B cell (primary cell): ENCODE measurements around the gene COL2A1. TPM values are rescaled to one million over a fixed set of nuclear protein-coding genes. Genes with fewer than 3 reads are reported as not detected.

Source experiments
- ATAC-seq: fragments of 200-7000 bp; cut with Tn5 transposase; one replicate; pipeline ENCODE4 v1.10.0; 2021; ENCODE audit warnings: low read depth, mild to moderate bottlenecking, moderate number of reproducible peaks, moderate library complexity
- CTCF ChIA-PET: fragments of 350-600 bp; sonication (Branson Sonifier 250); formaldehyde crosslinking; loops from one replicate; lab custom pipeline; 2021; ENCODE audit warnings: antibody characterized with exemption, inconsistent platforms; lab: Charles Lee
- POLR2A ChIA-PET: fragments of 350-600 bp; sonication (Branson Sonifier 250); formaldehyde crosslinking; loops from one replicate; lab custom pipeline; 2021; ENCODE audit warnings: antibody characterized with exemption; lab: Charles Lee
- DNase-seq: peaks from one replicate; pipeline ENCODE4 v3.0.0; 2013
- H2AFZ ChIP-seq: 2 replicates; pipeline ENCODE4 v1.6.1; 2012; ENCODE audit warnings: mild to moderate bottlenecking, low read depth, low read length; ENCODE audit not compliant: insufficient read depth, poor library complexity, severe bottlenecking
- H3K27ac ChIP-seq, 2 donors: 1 replicate in 1 of 2; 2 replicates in 1 of 2; pipeline ENCODE4 v1.5.1; 2012 to 2013; ENCODE audit warnings: low read length in 2 of 2, mild to moderate bottlenecking in 2 of 2, moderate library complexity in 1 of 2
- H3K27me3 ChIP-seq, 4 experiments: fragments of 200-600 bp in 1 of 4; sonication (generic) in 1 of 4; replicated peaks in 1 of 4; 1 replicate in 2 of 4; 2 replicates in 2 of 4; pipeline versions ENCODE4 v1.6.1 to v1.7.0; 2013 to 2016; ENCODE audit warnings: low read length in 3 of 4, mild to moderate bottlenecking in 2 of 4, mixed read lengths in 1 of 4, moderate library complexity in 1 of 4; ENCODE audit not compliant: insufficient read depth in 4 of 4, control insufficient read depth in 3 of 4; ENCODE audit errors: control extremely low read depth in 1 of 4
- H3K36me3 ChIP-seq, 2 experiments: replicated peaks in 1 of 2; 1 replicate in 1 of 2; 2 replicates in 1 of 2; pipeline versions ENCODE4 v1.6.1 to v1.7.1; 2013; ENCODE audit warnings: low read length in 1 of 2; ENCODE audit not compliant: insufficient read depth in 2 of 2, control insufficient read depth in 1 of 2; ENCODE audit errors: control extremely low read depth in 1 of 2, extremely low read depth in 1 of 2
- H3K4me1 ChIP-seq, 2 donors: fragments of 200-600 bp in 1 of 2; sonication (generic) in 1 of 2; 1 replicate in 1 of 2; 2 replicates in 1 of 2; pipeline versions ENCODE4 v1.5.1 to v1.6.1; 2013 to 2017; ENCODE audit warnings: low read length in 2 of 2; ENCODE audit not compliant: control insufficient read depth in 2 of 2, insufficient read depth in 2 of 2
- H3K4me2 ChIP-seq: replicated peaks from 2 replicates; pipeline ENCODE3; 2012; ENCODE audit warnings: mild to moderate bottlenecking, low read depth, low read length; ENCODE audit not compliant: poor library complexity, severe bottlenecking
- H3K4me3 ChIP-seq, 5 experiments: fragments of 200-600 bp in 1 of 5; sonication (generic) in 1 of 5; 1 replicate in 3 of 5; 2 replicates in 2 of 5; pipeline versions ENCODE4 v1.5.1 to v1.7.0; 2011 to 2016; ENCODE audit warnings: low read length in 4 of 5, mild to moderate bottlenecking in 4 of 5, low read depth in 2 of 5, control low read depth in 1 of 5, moderate library complexity in 1 of 5; ENCODE audit not compliant: insufficient read depth in 1 of 5; ENCODE audit errors: control extremely low read depth in 1 of 5, extremely low read depth in 1 of 5
- H3K79me2 ChIP-seq: fragments of 200-600 bp; sonication (generic); one replicate; pipeline ENCODE4 v1.6.0; 2016; ENCODE audit warnings: low read length; ENCODE audit not compliant: control insufficient read depth, insufficient read depth
- H3K9ac ChIP-seq: fragments of 200-600 bp; sonication (generic); 2 replicates; pipeline ENCODE4 v1.6.1; 2017; ENCODE audit warnings: mild to moderate bottlenecking, low read length, moderate library complexity
- H3K9me3 ChIP-seq, 3 donors: one replicate each; pipeline versions ENCODE4 v1.6.1 to v1.7.1; 2013; ENCODE audit warnings: low read length in 2 of 3; ENCODE audit not compliant: control insufficient read depth in 2 of 3, insufficient read depth in 1 of 3; ENCODE audit errors: control extremely low read depth in 1 of 3
- H4K20me1 ChIP-seq: 2 replicates; pipeline ENCODE4 v1.6.0; 2012; ENCODE audit warnings: mild to moderate bottlenecking, low read length; ENCODE audit not compliant: insufficient read depth, control insufficient read depth, poor library complexity, severe bottlenecking
- H3K27ac Mint-ChIP-seq: one replicate; pipeline ENCODE4 v1.8.0; 2021; ENCODE audit warnings: mixed read lengths
- H3K27me3 Mint-ChIP-seq: one replicate; pipeline ENCODE4 v1.8.0; 2021; ENCODE audit warnings: mixed read lengths
- H3K4me1 Mint-ChIP-seq: one replicate; pipeline ENCODE4 v1.8.0; 2021; ENCODE audit warnings: mixed read lengths
- H3K4me3 Mint-ChIP-seq: one replicate; pipeline ENCODE4 v1.8.0; 2021; ENCODE audit warnings: mixed read lengths
- H3K9me3 Mint-ChIP-seq: one replicate; pipeline ENCODE4 v1.8.0; 2022; ENCODE audit warnings: mixed read lengths; ENCODE audit not compliant: insufficient read depth
- CTCF ChIP-seq: fragments of 200-600 bp; IDR thresholded peaks from one replicate; pipeline ENCODE4 v1.8.0; 2022; ENCODE audit warnings: antibody characterized with exemption, mild to moderate bottlenecking
- EZH2 ChIP-seq: IDR thresholded peaks from 2 replicates; pipeline ENCODE4 v1.6.1; 2012; ENCODE audit warnings: borderline replicate concordance, low read depth, mild to moderate bottlenecking, moderate library complexity, low read length; ENCODE audit not compliant: insufficient read depth, poor library complexity, severe bottlenecking
- WGBS: methylation state at CpG from one replicate; pipeline ENCODE4 v1.1.5; 2013; ENCODE audit warnings: missing lambda C conversion rate; ENCODE audit not compliant: insufficient coverage; 5-methylcytosine and 5-hydroxymethylcytosine counted together
- intact Hi-C: fragments of 100-400 bp; cut with micrococcal nuclease; formaldehyde crosslinking; loops from one replicate; pipeline ENCODE4 v1.10.0; 2022
- polyA plus RNA-seq: library from polyadenylated mRNA; depleted of rRNA; stranded (reverse); fragments of >200 nt; gene quantifications from 2 replicates; pipeline ENCODE4 v1.2.3, GENCODE V29; 2012
- total RNA-seq, 2 donors: library from RNA; stranded (reverse); fragments of 120-200 nt in 1 of 2; gene quantifications; 1 replicate in 1 of 2; 2 replicates in 1 of 2; pipeline versions ENCODE4 v1.2.3 to v1.2.4, GENCODE V29; 2013 to 2022

Gene COL2A1
- total and polyA plus RNA-seq, 2 donors (not counting 1 experiment from before 2014, with no cell fraction given), result not detected

GRCh38 chr12:48036818-48037217 is 32.5 kb upstream of the COL2A1 start:
- H3K79me2 ChIP-seq, result no peaks in the 10 kb centered on the region
- Mint-ChIP-seq H3K4me3 (no peak overlapping the region), H3K27me3 (no peaks in the 10 kb centered on the region), H3K27ac (no peak overlapping the region), H3K4me1 (peaks cover 20% of the 10 kb centered on the region), H3K9me3 (no peaks in the 10 kb centered on the region)
- H3K27ac ChIP-seq, result no peak overlapping the region
- no peaks in the 10 kb centered on the region for H3K36me3 ChIP-seq
- no peaks in the 10 kb centered on the region for H4K20me1 ChIP-seq
- CTCF ChIA-PET, result no interaction called here
- H3K9ac ChIP-seq, result no peak overlapping the region
- ATAC-seq, result no peak
- no peak overlapping the region for H3K4me3 ChIP-seq
- intact Hi-C loops, result no loop called here
- no peak overlapping the region for H2AFZ ChIP-seq
- no peaks in the 10 kb centered on the region for H3K27me3 ChIP-seq
- POLR2A ChIA-PET, result no interaction called here
- 90% methylated on average over 3 of the region's 4 CpGs for WGBS
- peaks cover 5 to 13% of the 10 kb centered on the region in 2 donors for H3K4me1 ChIP-seq
- no peak overlapping the region for H3K4me2 ChIP-seq
- DNase-seq, result no peak
- H3K9me3 ChIP-seq, result no peaks in the 10 kb centered on the region
- TF ChIP-seq CTCF (no peak), EZH2 (no peak)

GRCh38 chr12:48034835-48035805 is 30.8 kb upstream of the COL2A1 start:
- Histone ChIP-seq H3K9ac (no peak overlapping the region), H3K27me3 (peaks cover 0 to 2% (median 0%) of the 10 kb centered on the region in 4 experiments), H3K9me3 (no peaks in the 10 kb centered on the region), H3K4me3 (no peak overlapping the region), H3K4me1 (peaks cover 5 to 13% of the 10 kb centered on the region in 2 donors), H3K4me2 (no peak overlapping the region), H3K36me3 (no peaks in the 10 kb centered on the region), H3K27ac (no peak overlapping the region), H2AFZ (no peak overlapping the region), H4K20me1 (no peaks in the 10 kb centered on the region), H3K79me2 (no peaks in the 10 kb centered on the region)
- Mint-ChIP-seq H3K27ac (no peak overlapping the region), H3K27me3 (no peaks in the 10 kb centered on the region), H3K4me1 (peaks cover 20% of the 10 kb centered on the region), H3K4me3 (no peak overlapping the region), H3K9me3 (no peaks in the 10 kb centered on the region)
- ATAC-seq (no peak), DNase-seq (no peak)
- no peak for TF ChIP-seq EZH2
- TF ChIP-seq CTCF, result no peak
- intact Hi-C loops, result no loop called here
- POLR2A ChIA-PET, result no interaction called here
- WGBS, result 85% methylated on average over 5 of the region's 8 CpGs
- CTCF ChIA-PET, result interaction anchor here (1.2 kb wide), 1 partner anchor 13 kb away, joined by 3 read pairs; no protein-coding TSS in a partner anchor
